Neutrophil (primary cell): ENCODE data around the gene CREB3L2.

ENCODE experiments used
- H3K27ac ChIP-seq: fragments of 200-600 bp; sonication (generic); 2 replicates; pipeline ENCODE4 v1.5.1; 2016; ENCODE audit warnings: mild to moderate bottlenecking, moderate library complexity
- H3K27me3 ChIP-seq: fragments of 200-600 bp; sonication (generic); 2 replicates; pipeline ENCODE4 v1.6.0; 2016; ENCODE audit warnings: mild to moderate bottlenecking
- H3K36me3 ChIP-seq: fragments of 200-600 bp; sonication (generic); 2 replicates; pipeline ENCODE4 v1.5.1; 2017
- H3K4me1 ChIP-seq, 2 experiments: fragments of 200-600 bp in 1 of 2; sonication (generic) in 1 of 2; 1 replicate in 1 of 2; 2 replicates in 1 of 2; pipeline versions ENCODE4 v1.5.1 to v1.6.1; 2013 to 2016; ENCODE audit warnings: low read depth in 1 of 2, low read length in 1 of 2, mild to moderate bottlenecking in 1 of 2, moderate library complexity in 1 of 2; ENCODE audit not compliant: control insufficient read depth in 1 of 2, insufficient read depth in 1 of 2
- H3K4me3 ChIP-seq, 2 experiments: fragments of 200-600 bp in 1 of 2; sonication (generic) in 1 of 2; 1 replicate in 1 of 2; 2 replicates in 1 of 2; pipeline ENCODE4 v1.5.1; 2013 to 2016; ENCODE audit warnings: low read depth in 1 of 2, low read length in 1 of 2, mild to moderate bottlenecking in 1 of 2, moderate library complexity in 1 of 2
- H3K9me3 ChIP-seq: fragments of 200-600 bp; sonication (generic); 2 replicates; pipeline ENCODE4 v1.5.1; 2016
- CTCF ChIP-seq: fragments of 200-600 bp; sonication (generic); IDR thresholded peaks from 2 replicates; pipeline ENCODE4 v1.5.1; 2016; ENCODE audit warnings: antibody characterized with exemption

CREB3L2 gene

DNA sequence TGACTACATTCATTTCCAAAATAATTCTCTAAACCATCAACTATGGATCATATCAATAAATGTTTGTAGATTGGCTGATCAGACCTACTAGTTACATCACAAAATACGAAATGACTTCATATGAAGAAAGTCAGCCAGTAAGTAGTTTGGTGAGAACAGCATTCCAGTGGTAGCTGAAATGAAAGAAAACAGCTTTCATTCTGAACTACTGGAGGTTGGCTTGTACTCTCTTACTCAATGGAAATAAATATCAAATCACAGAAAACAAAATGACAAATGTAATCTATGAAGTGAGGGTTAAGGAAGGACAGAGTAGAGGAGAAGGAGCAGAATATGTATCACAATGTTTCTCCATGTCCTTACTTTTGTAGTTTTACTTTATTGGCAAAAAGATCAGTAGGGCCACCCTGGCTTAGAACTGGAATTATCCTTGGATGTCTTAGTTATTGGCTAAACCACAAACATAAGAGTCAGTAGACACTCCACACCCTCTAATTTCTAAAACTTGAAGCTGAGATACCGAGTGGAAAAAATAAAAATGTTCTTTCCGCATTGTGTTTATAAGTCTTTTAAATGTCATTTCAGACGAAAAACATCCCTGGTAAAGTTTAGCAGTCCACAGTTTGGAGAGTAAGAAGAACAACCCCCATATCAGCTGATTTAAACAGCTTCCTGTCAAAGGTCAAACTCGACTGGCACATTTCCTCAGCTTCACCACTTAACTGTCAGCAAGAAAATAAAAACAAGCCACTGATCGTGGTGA lies 81.1 kb downstream of the CREB3L2 start:
- Histone ChIP-seq H3K27me3 (no peaks in the 10 kb centered on the region), H3K9me3 (no peaks in the 10 kb centered on the region), H3K27ac (no peak overlapping the region), H3K4me1 (no peaks in the 10 kb centered on the region), H3K36me3 (peaks cover 39% of the 10 kb centered on the region), H3K4me3 (no peak overlapping the region)
- TF ChIP-seq CTCF = no peak

DNA sequence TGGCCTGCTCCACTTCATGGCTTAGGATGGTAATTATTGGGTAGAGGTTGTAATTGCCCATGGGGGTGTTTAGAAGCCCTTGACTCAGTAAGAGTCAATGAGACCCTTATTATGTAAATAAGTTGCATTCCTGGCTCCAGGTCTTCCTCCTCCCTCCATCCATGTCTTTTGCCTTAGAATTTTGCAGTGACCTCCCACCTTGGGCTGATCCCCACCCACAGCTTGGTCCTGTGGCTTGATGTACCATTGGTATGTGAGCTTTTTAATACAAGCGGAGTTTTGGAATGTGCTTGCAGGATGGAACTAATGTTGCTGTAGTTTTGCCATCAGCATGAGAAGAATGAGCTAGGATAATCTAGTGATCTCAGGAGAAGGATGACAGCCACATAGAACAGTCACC lies 81.9 kb downstream of the CREB3L2 start:
- no peaks in the 10 kb centered on the region for H3K9me3 ChIP-seq
- peaks cover 40% of the 10 kb centered on the region for H3K36me3 ChIP-seq
- no peaks in the 10 kb centered on the region for H3K27me3 ChIP-seq
- H3K27ac ChIP-seq = no peak overlapping the region
- TF ChIP-seq CTCF = no peak
- no peak overlapping the region for H3K4me3 ChIP-seq
- no peaks in the 10 kb centered on the region for H3K4me1 ChIP-seq

- Histone ChIP-seq H3K4me1 (no peaks in the 10 kb centered on the region), H3K27ac (no peak overlapping the region), H3K4me3 (no peak overlapping the region), H3K9me3 (no peaks in the 10 kb centered on the region), H3K36me3 (peaks cover 57% of the 10 kb centered on the region), H3K27me3 (no peaks in the 10 kb centered on the region)
- no peak for TF ChIP-seq CTCF
Observed at GRCh38 chr7:137916980-137917645, 84.8 kb downstream of the CREB3L2 start.

- TF ChIP-seq CTCF = no peak
- Histone ChIP-seq H3K4me1 (no peaks in the 10 kb centered on the region), H3K9me3 (no peaks in the 10 kb centered on the region), H3K27me3 (no peaks in the 10 kb centered on the region), H3K36me3 (peaks cover 63% of the 10 kb centered on the region), H3K27ac (no peak overlapping the region), H3K4me3 (no peak overlapping the region)
Observed at GRCh38 chr7:137916564-137916963, 85.3 kb downstream of the CREB3L2 start.

DNA sequence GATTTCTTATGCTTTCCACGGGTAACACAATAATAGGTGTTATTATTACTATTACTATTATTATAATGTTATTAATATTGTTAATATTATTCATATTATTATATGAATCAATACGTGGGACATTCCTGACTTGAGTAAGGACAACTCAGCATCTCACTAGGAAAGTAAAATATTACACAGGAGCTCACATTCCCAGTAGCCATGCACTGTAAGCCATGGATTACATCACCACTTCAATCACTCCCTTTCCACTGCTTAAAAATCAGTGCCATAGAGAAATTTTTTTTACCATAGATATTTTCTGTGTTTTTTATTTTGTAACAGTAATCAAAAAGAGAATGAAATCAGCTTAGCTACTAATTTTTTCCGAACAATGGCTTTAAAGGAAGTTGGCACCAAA lies 86.6 kb downstream of the CREB3L2 start:
- no peak overlapping the region for H3K4me3 ChIP-seq
- no peaks in the 10 kb centered on the region for H3K27me3 ChIP-seq
- no peaks in the 10 kb centered on the region for H3K4me1 ChIP-seq
- no peaks in the 10 kb centered on the region for H3K9me3 ChIP-seq
- no peak overlapping the region for H3K27ac ChIP-seq
- no peak for TF ChIP-seq CTCF
- peaks cover 66% of the 10 kb centered on the region for H3K36me3 ChIP-seq
